Ovary (tissue), 9 donors: Measurements from ENCODE around the gene THPO. TPM values are rescaled to one million over a fixed set of nuclear protein-coding genes. Genes with fewer than 3 reads are reported as not detected.

Experiments
- DNase-seq, 5 donors: peaks; one replicate each; pipeline ENCODE4 v3.0.0-alpha.2; 2019 to 2020
- H3K27ac ChIP-seq, 2 donors: fragments of 200-600 bp; one replicate each; pipeline versions ENCODE4 v1.5.1 to v1.8.0; 2019 to 2022
- H3K27me3 ChIP-seq: fragments of 200-600 bp; one replicate; pipeline ENCODE4 v1.8.0; 2022
- H3K36me3 ChIP-seq: fragments of 200-600 bp; sonication (generic); one replicate; pipeline ENCODE4 v1.5.1; 2019
- H3K4me1 ChIP-seq: one replicate; pipeline ENCODE4 v1.8.1; 2013; ENCODE audit warnings: mild to moderate bottlenecking, moderate library complexity; ENCODE audit not compliant: insufficient read depth
- H3K4me3 ChIP-seq: fragments of 200-600 bp; sonication (generic); one replicate; pipeline ENCODE4 v1.5.1; 2017
- H3K9me3 ChIP-seq, 2 donors: fragments of 200-600 bp in 1 of 2; sonication (generic) in 1 of 2; one replicate each; pipeline versions ENCODE4 v1.5.1 to v1.8.1; 2013 to 2019; ENCODE audit warnings: mild to moderate bottlenecking in 1 of 2, moderate library complexity in 1 of 2
- CTCF ChIP-seq, 3 donors: fragments of 450-650 bp in 2 of 3; fragments of 200-600 bp in 1 of 3; IDR thresholded peaks; one replicate each; pipeline versions ENCODE4 v1.5.1 to v1.8.0; 2016 to 2022; ENCODE audit warnings: antibody characterized with exemption in 3 of 3, mild to moderate bottlenecking in 1 of 3
- EP300 ChIP-seq: sonication (generic); formaldehyde crosslinking; IDR thresholded peaks from one replicate; pipeline ENCODE4 v1.6.1; 2017; ENCODE audit warnings: antibody characterized with exemption
- POLR2A ChIP-seq: fragments of 450-650 bp; IDR thresholded peaks from one replicate; pipeline ENCODE4 v1.6.1; 2017; ENCODE audit warnings: antibody characterized with exemption, mild to moderate bottlenecking, moderate library complexity
- WGBS, 3 donors: extraction: QIAGEN DNeasy Blood & Tissue Kit in 1 of 3; methylation state at CpG; one replicate each; pipeline versions ENCODE4 v1.1.5 to v1.1.7; 2013 to 2017; 5-methylcytosine and 5-hydroxymethylcytosine counted together
- intact Hi-C, 4 donors: fragments of 100-400 bp; cut with DNase I; formaldehyde crosslinking; loops; one replicate each; pipeline versions ENCODE4 v1.11.0 to v1.15.1; 2022 to 2023
- polyA plus RNA-seq, 2 donors: library from polyadenylated mRNA; stranded (reverse); fragments of 200-250 nt in 1 of 2; fragments of 350-450 nt in 1 of 2; fragmentation: Illumina TruSeq in 1 of 2; extraction: RNeasy Lipid Tissue Mini Kit (QIAGEN cat#74804) in 1 of 2; gene quantifications; one replicate each; pipeline ENCODE4 v1.2.3, GENCODE V29; 2013 to 2014
- total RNA-seq, 7 donors: library from RNA; depleted of rRNA in 2 of 7; stranded (reverse); fragments of >200 nt in 2 of 7; fragmentation: NEBNext Ultra II Directional in 3 of 7; extraction: Animal tissue kit (Norgen Biotek cat#: 25700) in 3 of 7; gene quantifications; one replicate each; pipeline versions ENCODE4 v1.1.0 to v1.2.4, GENCODE V29; 2016 to 2023
- donor health status: DM: no; HTN: no; CAD: no; lungs with moderate emphysema.
- donor health status: DM: no; HTN: no; CAD: no.
- donor health status: Bipolar disorder and iron deficiency.
- donor health status: DM: yes; HTN: yes; CAD: no.
- donor health status: DM: no; HTN: no; CAD: no.
- donor health status: DM: yes; HTN: yes; CAD: no.

Gene THPO
- total and polyA plus RNA-seq, 9 donors: 0.34 to 2.0 (median 1.2) TPM

GRCh38 chr3:184388164-184388935 lies 10.3 kb upstream of the THPO start:
- Histone ChIP-seq H3K4me3 (no peak overlapping the region), H3K27ac (no peak overlapping the region), H3K36me3 (no peaks in the 10 kb centered on the region), H3K4me1 (no peaks in the 10 kb centered on the region), H3K9me3 (no peaks in the 10 kb centered on the region), H3K27me3 (no peaks in the 10 kb centered on the region)
- DNase-seq: no peak
- WGBS, 3 donors: 74 to 85% (median 80%) methylated on average over 8 of the region's 8 CpGs
- TF ChIP-seq CTCF (IDR thresholded peaks at IDR 0.05) (no peak), POLR2A (no peak), EP300 (no peak)
- intact Hi-C loops: no loop called here

- no peaks in the 10 kb centered on the region for H3K9me3 ChIP-seq
- H3K4me3 ChIP-seq: no peak overlapping the region
- TF ChIP-seq CTCF (IDR thresholded peaks at IDR 0.05) (no peak), EP300 (no peak), POLR2A (no peak)
- intact Hi-C loops: no loop called here
- DNase-seq: no peak
- 90 to 93% (median 91%) methylated on average over 12 of the region's 12 CpGs for WGBS, 3 donors
- no peaks in the 10 kb centered on the region for H3K4me1 ChIP-seq
- no peaks in the 10 kb centered on the region for H3K36me3 ChIP-seq
- no peak overlapping the region for H3K27ac ChIP-seq
- H3K27me3 ChIP-seq: no peaks in the 10 kb centered on the region
These were observed 9.2 kb upstream of the THPO start for GRCh38 chr3:184387174-184387714.

- no peak for DNase-seq
- H3K27ac ChIP-seq: no peak overlapping the region
- H3K4me3 ChIP-seq: no peak overlapping the region
- TF ChIP-seq POLR2A (no peak), EP300 (no peak), CTCF (IDR thresholded peaks at IDR 0.05) (no peak)
- H3K4me1 ChIP-seq: no peaks in the 10 kb centered on the region
- no peaks in the 10 kb centered on the region for H3K9me3 ChIP-seq
- WGBS, 3 donors: 81 to 87% (median 83%) methylated on average over 31 to 37 of the region's 37 CpGs
- H3K36me3 ChIP-seq: no peaks in the 10 kb centered on the region
- no peaks in the 10 kb centered on the region for H3K27me3 ChIP-seq
- intact Hi-C loops: no loop called here
These were observed 8.2 kb upstream of the THPO start for GRCh38 chr3:184386047-184386806.

GRCh38 chr3:184384856-184385422 lies 6.9 kb upstream of the THPO start:
- H3K27me3 ChIP-seq: no peaks in the 10 kb centered on the region
- no peaks in the 10 kb centered on the region for H3K4me1 ChIP-seq
- no peaks in the 10 kb centered on the region for H3K9me3 ChIP-seq
- no peak overlapping the region for H3K27ac ChIP-seq
- no peak overlapping the region for H3K4me3 ChIP-seq
- WGBS, 3 donors: 95 to 96% (median 95%) methylated on average over 7 to 8 of the region's 8 CpGs
- intact Hi-C loops: no loop called here
- TF ChIP-seq EP300 (no peak), POLR2A (no peak), CTCF (IDR thresholded peaks at IDR 0.05) (no peak)
- H3K36me3 ChIP-seq: no peaks in the 10 kb centered on the region
- DNase-seq: no peak
